ENCODE measurements around the gene PTTG1IP.
"Not testable (repeated sequence)": the region's sequence is repeated elsewhere in the genome, so short reads cannot be mapped to it uniquely, and the experiment has no call there.

PTTG1IP gene

DNA sequence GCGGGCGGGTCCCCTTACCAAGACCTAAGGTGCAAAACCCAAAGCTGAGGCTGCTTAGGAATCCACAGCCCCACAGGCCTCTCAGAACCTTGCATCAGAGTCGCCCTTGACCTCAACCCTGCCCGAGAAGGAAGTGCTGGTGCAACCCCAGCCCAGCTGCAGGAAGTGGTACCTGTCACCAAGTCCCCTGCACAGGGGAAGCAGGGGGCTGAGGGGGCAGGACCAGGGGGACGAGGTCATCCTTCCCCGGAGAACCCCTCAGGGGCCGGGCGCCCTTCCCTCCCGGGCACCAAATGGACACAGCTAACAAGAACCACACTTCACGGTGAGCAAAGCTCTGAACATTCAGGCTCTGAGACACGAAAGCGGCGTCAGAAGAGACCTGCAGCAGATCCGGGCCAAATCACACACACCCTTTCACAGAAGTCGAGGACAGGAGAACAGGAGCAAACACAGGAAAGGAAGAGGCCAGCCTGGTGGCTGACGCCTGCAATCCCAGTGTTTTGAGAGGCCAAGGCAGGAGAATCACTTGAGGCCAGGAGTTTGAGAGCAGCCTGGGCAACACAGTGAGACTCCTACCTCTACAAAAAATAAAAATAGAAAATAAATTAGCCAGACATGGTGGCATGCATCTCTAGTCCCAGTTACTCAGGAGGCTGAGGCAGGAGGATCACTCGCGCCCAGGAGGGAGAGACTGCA, 40.8 kb upstream of the PTTG1IP start:
- TF ChIP-seq, protein P1, sequence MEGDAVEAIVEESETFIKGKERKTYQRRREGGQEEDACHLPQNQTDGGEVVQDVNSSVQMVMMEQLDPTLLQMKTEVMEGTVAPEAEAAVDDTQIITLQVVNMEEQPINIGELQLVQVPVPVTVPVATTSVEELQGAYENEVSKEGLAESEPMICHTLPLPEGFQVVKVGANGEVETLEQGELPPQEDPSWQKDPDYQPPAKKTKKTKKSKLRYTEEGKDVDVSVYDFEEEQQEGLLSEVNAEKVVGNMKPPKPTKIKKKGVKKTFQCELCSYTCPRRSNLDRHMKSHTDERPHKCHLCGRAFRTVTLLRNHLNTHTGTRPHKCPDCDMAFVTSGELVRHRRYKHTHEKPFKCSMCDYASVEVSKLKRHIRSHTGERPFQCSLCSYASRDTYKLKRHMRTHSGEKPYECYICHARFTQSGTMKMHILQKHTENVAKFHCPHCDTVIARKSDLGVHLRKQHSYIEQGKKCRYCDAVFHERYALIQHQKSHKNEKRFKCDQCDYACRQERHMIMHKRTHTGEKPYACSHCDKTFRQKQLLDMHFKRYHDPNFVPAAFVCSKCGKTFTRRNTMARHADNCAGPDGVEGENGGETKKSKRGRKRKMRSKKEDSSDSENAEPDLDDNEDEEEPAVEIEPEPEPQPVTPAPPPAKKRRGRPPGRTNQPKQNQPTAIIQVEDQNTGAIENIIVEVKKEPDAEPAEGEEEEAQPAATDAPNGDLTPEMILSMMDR (IDR thresholded peaks at IDR 0.05), result peak; percentile 48
- H3K9me3 ChIP-seq, result no peaks in the 10 kb centered on the region
- H3K36me3 ChIP-seq, result peaks cover 52% of the 10 kb centered on the region
- peak overlapping the region; percentile 99 for H3K27ac ChIP-seq
- H3K27me3 ChIP-seq, result no peaks in the 10 kb centered on the region
- peak overlapping the region; percentile 74 to 97 for H3K4me3 ChIP-seq (ENCODE audit: low read depth in 1 of 2, low read length in 1 of 2)
- peaks cover 92 to 99% of the 10 kb centered on the region in 2 experiments for H3K4me1 ChIP-seq (ENCODE audit: control insufficient read depth in 1 of 2, insufficient read depth in 1 of 2, low read depth in 1 of 2, low read length in 1 of 2)

DNA sequence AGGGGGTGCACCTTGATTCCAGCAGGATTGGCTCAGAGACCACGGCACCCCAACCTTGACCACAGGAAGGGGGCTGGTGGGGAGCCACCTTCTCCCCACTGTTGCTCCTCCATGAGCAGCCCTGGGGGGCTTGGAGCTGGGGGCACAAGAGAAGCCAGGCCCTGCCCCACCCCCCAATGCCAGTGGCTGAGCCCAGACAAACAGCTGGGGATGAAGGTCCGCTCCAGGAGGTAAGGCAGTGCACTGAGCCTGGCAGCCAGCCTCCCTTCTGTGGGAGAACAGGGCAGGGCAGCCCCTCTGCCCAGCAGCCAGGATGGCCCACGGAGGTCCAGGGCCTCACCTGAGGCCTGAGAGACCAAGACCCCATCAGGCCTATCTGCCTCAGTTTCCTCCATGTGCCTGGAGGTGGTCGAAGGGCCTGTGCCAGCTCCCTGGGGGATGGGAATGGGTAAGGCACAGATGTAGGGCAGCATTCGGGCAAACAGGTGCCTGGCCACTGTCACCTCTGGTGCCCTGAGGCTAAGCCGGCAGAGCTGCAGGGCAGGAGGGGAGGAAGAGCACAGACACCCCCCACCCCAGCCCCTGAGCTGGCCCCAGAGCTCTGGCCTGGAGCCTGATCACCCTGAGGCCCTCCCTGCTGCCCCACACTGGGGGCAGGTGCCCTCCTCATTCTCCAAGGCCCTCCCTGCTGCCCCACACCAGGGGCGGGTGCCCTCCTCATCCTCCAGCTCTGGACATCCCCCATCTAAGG, 40.1 kb upstream of the PTTG1IP start:
- Histone ChIP-seq H3K4me1 (ENCODE audit: control insufficient read depth in 1 of 2, insufficient read depth in 1 of 2, low read depth in 1 of 2, low read length in 1 of 2) (peaks cover 97 to 99% of the 10 kb centered on the region in 2 experiments), H3K27me3 (no peaks in the 10 kb centered on the region), H3K27ac (peak overlapping the region; percentile 99), H3K9me3 (no peaks in the 10 kb centered on the region), H3K36me3 (peaks cover 57% of the 10 kb centered on the region), H3K4me3 (ENCODE audit: low read depth in 1 of 2, low read length in 1 of 2) (peak overlapping the region; percentile 74 to 97)
- TF ChIP-seq, protein P1 (IDR thresholded peaks at IDR 0.05), result no peak

DNA sequence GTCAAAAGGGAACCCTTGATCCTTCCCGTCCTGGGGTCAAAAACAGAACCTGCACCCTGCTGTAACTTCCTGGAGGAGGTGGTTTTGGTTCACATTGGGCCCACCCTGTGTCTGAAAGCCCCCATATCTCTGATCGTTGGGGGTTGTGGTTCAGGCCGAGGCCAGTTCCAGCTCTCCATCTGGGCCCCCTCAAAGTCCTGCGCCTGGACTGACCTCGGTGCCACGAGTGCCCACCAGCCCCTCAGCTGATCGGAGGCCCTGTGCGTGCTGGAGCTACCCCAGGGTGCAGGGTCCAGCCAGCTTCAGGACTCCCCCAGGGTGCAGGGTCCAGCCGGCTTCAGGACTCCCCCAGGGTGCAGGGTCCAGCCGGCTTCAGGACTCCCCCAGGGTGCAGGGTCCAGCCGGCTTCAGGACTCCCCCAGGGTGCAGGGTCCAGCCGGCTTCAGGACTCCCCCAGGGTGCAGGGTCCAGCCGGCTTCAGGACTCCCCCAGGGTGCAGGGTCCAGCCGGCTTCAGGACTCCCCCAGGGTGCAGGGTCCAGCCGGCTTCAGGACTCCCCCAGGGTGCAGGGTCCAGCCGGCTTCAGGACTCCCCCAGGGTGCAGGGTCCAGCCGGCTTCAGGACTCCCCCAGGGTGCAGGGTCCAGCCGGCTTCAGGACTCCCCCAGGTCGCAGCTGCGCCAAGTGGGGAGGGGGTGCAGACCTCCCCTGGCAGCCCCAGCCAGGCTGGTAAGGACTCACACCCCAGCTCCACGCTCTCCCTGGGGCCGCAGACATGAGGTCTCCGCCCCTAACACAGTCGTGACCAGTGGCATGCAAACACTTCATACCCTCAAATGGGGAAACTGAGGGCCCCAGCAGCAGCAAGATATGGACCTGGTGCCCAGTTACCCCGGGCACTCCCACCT, 39.3 kb upstream of the PTTG1IP start:
- not testable (repeated sequence) for H3K27me3 ChIP-seq, H3K9me3 ChIP-seq
- Histone ChIP-seq H3K27ac (peak overlapping the region; percentile 99), H3K4me3 (ENCODE audit: low read depth in 1 of 2, low read length in 1 of 2) (peak overlapping the region; percentile 74 to 97), H3K4me1 (ENCODE audit: control insufficient read depth in 1 of 2, insufficient read depth in 1 of 2, low read depth in 1 of 2, low read length in 1 of 2) (peaks cover 97 to 98% of the 10 kb centered on the region in 2 experiments), H3K36me3 (peaks cover 50% of the 10 kb centered on the region)

DNA sequence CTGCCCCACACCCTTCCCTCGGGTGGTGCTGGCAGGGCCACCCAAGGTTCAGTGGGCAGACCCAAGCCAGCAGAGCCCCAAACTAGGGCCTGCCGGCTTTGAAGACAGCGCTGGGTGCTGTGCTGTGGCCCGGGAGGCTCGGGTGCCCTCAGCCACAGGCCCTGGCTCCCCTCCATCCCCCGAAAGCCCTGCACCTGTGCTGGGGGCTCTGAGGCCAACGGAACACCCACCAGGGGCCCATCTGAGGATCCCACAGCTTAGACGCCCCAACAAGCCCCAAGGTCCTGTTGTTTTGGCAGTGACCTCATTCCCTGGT, 38.6 kb upstream of the PTTG1IP start:
- TF ChIP-seq, protein P1 (IDR thresholded peaks at IDR 0.05), result no peak
- H3K36me3 ChIP-seq, result peaks cover 49% of the 10 kb centered on the region
- peak overlapping the region; percentile 60 to 69 for H3K4me3 ChIP-seq (ENCODE audit: low read depth in 1 of 2, low read length in 1 of 2)
- peak overlapping the region; percentile 99 for H3K27ac ChIP-seq
- no peaks in the 10 kb centered on the region for H3K27me3 ChIP-seq
- H3K4me1 ChIP-seq (ENCODE audit: control insufficient read depth in 1 of 2, insufficient read depth in 1 of 2, low read depth in 1 of 2, low read length in 1 of 2), result peaks cover 97 to 98% of the 10 kb centered on the region in 2 experiments
- no peaks in the 10 kb centered on the region for H3K9me3 ChIP-seq

DNA sequence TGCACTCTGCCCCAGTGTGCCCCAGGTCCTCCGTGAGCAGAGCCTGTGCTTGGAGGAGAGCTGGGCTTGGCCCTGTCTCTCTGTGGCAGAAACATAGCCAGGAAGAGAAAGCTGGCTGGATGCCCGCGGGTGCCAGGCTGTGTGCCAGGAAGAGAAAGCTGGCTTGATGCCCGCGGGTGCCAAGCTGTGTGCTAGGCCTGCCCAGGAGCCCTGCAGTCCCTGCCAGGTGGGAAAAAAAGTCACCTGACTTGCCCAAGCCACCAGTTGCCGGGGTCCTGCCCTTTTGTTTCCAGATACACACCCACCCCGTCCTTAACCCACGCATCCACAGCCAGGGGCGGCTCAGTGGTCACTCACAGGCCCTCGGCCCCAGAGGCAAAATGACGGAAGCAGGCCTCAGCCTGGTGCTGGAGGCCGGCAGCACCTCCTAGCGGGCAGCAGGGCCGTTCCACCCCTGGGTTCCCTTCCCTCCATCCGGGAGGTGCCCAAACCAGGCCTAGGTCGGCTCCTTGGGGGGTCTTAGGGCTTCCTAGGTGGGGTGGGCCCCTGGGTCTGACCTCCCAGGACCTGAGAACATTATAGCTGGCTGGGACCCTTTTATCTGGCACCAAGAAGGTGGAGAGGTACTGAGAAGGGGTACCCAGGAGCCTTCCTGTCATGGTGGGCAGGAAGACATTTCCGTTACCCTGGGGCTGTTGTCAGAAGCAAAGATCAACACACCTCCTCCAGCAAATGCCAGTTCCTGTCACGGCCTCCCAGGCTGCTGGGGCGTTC, 38.1 kb upstream of the PTTG1IP start:
- Histone ChIP-seq H3K27me3 (no peaks in the 10 kb centered on the region), H3K4me3 (ENCODE audit: low read depth in 1 of 2, low read length in 1 of 2) (peak overlapping the region; percentile 60 to 69), H3K27ac (peak overlapping the region; percentile 99), H3K4me1 (ENCODE audit: control insufficient read depth in 1 of 2, insufficient read depth in 1 of 2, low read depth in 1 of 2, low read length in 1 of 2) (peaks cover 97 to 98% of the 10 kb centered on the region in 2 experiments), H3K36me3 (peaks cover 52% of the 10 kb centered on the region), H3K9me3 (no peaks in the 10 kb centered on the region)
- TF ChIP-seq, protein P1 (IDR thresholded peaks at IDR 0.05), result peak; percentile 94

Data from neutrophil (primary cell).